H9 (cell line): ENCODE measurements around the gene TPM3. TPM values are rescaled to one million over a fixed set of nuclear protein-coding genes. Genes with fewer than 3 reads are reported as not detected.

ENCODE experiments used
- DNase-seq: peaks from one replicate; pipeline ENCODE4 v3.0.0-alpha.2; 2017
- H2AFZ ChIP-seq: one replicate; pipeline ENCODE4 v1.6.1; 2013; ENCODE audit warnings: mild to moderate bottlenecking, low read length, control low read depth, moderate library complexity
- H2AK5ac ChIP-seq: 2 replicates; pipeline ENCODE4 v1.6.1; 2013; ENCODE audit warnings: low read length, control low read depth, mixed read lengths; ENCODE audit not compliant: insufficient read length
- H2BK120ac ChIP-seq: one replicate; pipeline ENCODE4 v1.6.1; 2013; ENCODE audit warnings: low read depth, mild to moderate bottlenecking, low read length, control low read depth, inconsistent platforms; ENCODE audit not compliant: poor library complexity, severe bottlenecking
- H2BK12ac ChIP-seq: 2 replicates; pipeline ENCODE4 v1.6.1; 2013; ENCODE audit warnings: low read length, control low read depth, mixed read lengths, low read depth; ENCODE audit not compliant: insufficient read length
- H2BK15ac ChIP-seq: 2 replicates; pipeline ENCODE4 v1.6.1; 2013; ENCODE audit warnings: low read depth, low read length, control low read depth
- H2BK20ac ChIP-seq: one replicate; pipeline ENCODE4 v1.6.1; 2013; ENCODE audit warnings: low read depth, mild to moderate bottlenecking, low read length, control low read depth, inconsistent platforms; ENCODE audit not compliant: poor library complexity, severe bottlenecking
- H2BK5ac ChIP-seq: 2 replicates; pipeline ENCODE4 v1.6.1; 2013; ENCODE audit warnings: low read length, control low read depth, mixed read lengths; ENCODE audit not compliant: insufficient read length
- H3K14ac ChIP-seq: 2 replicates; pipeline ENCODE4 v1.6.1; 2013; ENCODE audit warnings: low read length, control low read depth; ENCODE audit not compliant: insufficient read depth
- H3K18ac ChIP-seq: 2 replicates; pipeline ENCODE4 v1.6.1; 2013; ENCODE audit warnings: low read depth, mild to moderate bottlenecking, mixed read lengths, low read length, control low read depth; ENCODE audit not compliant: insufficient read length
- H3K23ac ChIP-seq: 2 replicates; pipeline ENCODE4 v1.6.1; 2013; ENCODE audit warnings: low read length, control low read depth, mixed read lengths, low read depth; ENCODE audit not compliant: insufficient read length
- H3K23me2 ChIP-seq: 2 replicates; pipeline ENCODE4 v1.6.1; 2013; ENCODE audit warnings: low read depth, mild to moderate bottlenecking, mixed read lengths, low read length, control low read depth; ENCODE audit not compliant: insufficient read length, poor library complexity, severe bottlenecking
- H3K27ac ChIP-seq: 2 replicates; pipeline ENCODE4 v1.5.1; 2013; ENCODE audit warnings: low read length, control low read depth, mixed read lengths, low read depth; ENCODE audit not compliant: insufficient read length
- H3K27me3 ChIP-seq: 2 replicates; pipeline ENCODE4 v1.6.1; 2013; ENCODE audit warnings: low read length, control low read depth, inconsistent platforms; ENCODE audit not compliant: insufficient read depth
- H3K4ac ChIP-seq: 2 replicates; pipeline ENCODE4 v1.6.1; 2013; ENCODE audit warnings: low read depth, mild to moderate bottlenecking, control low read depth, inconsistent platforms, low read length, moderate library complexity
- H3K4me1 ChIP-seq: 2 replicates; pipeline ENCODE4 v1.6.1; 2013; ENCODE audit warnings: low read length, control low read depth, inconsistent platforms; ENCODE audit not compliant: insufficient read depth
- H3K4me2 ChIP-seq: 2 replicates; pipeline ENCODE4 v1.6.1; 2013; ENCODE audit warnings: low read length, control low read depth, mixed read lengths; ENCODE audit not compliant: insufficient read length, insufficient read depth
- H3K56ac ChIP-seq: 2 replicates; pipeline ENCODE4 v1.6.1; 2013; ENCODE audit warnings: low read depth, mild to moderate bottlenecking, mixed read lengths, low read length, control low read depth; ENCODE audit not compliant: insufficient read length
- H3K79me1 ChIP-seq: 2 replicates; pipeline ENCODE4 v1.6.1; 2013; ENCODE audit warnings: low read depth, mild to moderate bottlenecking, moderate library complexity, low read length, control low read depth, inconsistent platforms; ENCODE audit not compliant: insufficient read depth, poor library complexity, severe bottlenecking
- H3K79me2 ChIP-seq: 2 replicates; pipeline ENCODE4 v1.6.1; 2013; ENCODE audit warnings: low read length, control low read depth, inconsistent platforms; ENCODE audit not compliant: insufficient read depth
- H3K9ac ChIP-seq: 2 replicates; pipeline ENCODE4 v1.6.1; 2013; ENCODE audit warnings: low read length, control low read depth, mixed read lengths; ENCODE audit not compliant: insufficient read length; ENCODE audit errors: extremely low read depth
- H3K9me3 ChIP-seq: one replicate; pipeline ENCODE4 v1.6.1; 2013; ENCODE audit warnings: low read depth, low read length, inconsistent platforms; ENCODE audit not compliant: control insufficient read depth
- H3T11ph ChIP-seq: one replicate; pipeline ENCODE4 v1.6.1; 2013; ENCODE audit warnings: mild to moderate bottlenecking, low read length, control low read depth, inconsistent platforms
- H4K20me1 ChIP-seq: one replicate; pipeline ENCODE4 v1.6.1; 2013; ENCODE audit not compliant: control insufficient read depth, insufficient read length, insufficient read depth
- H4K5ac ChIP-seq: 2 replicates; pipeline ENCODE4 v1.6.1; 2013; ENCODE audit warnings: low read depth, mild to moderate bottlenecking, mixed read lengths, low read length, control low read depth; ENCODE audit not compliant: insufficient read length
- H4K8ac ChIP-seq: replicated peaks from 2 replicates; pipeline ENCODE4 v1.6.1; 2013; ENCODE audit warnings: low read length, control low read depth, mixed read lengths, low read depth; ENCODE audit not compliant: insufficient read length
- H4K91ac ChIP-seq: 2 replicates; pipeline ENCODE4 v1.6.1; 2013; ENCODE audit warnings: low read depth, mild to moderate bottlenecking, moderate library complexity, mixed read lengths, low read length, control low read depth; ENCODE audit not compliant: insufficient read length
- H3K27ac Mint-ChIP-seq, 3 experiments: 2 replicates in 2 of 3; 3 replicates in 1 of 3; pipeline ENCODE4 v1.8.0; 2020 to 2021; ENCODE audit warnings: mixed read lengths in 3 of 3, mild to moderate bottlenecking in 1 of 3, moderate library complexity in 1 of 3
- H3K27me3 Mint-ChIP-seq: 2 replicates; pipeline ENCODE4 v1.8.0; 2021; ENCODE audit warnings: low read depth, mild to moderate bottlenecking, moderate library complexity, mixed read lengths
- H3K36me3 Mint-ChIP-seq, 3 experiments: 2 replicates in 2 of 3; 3 replicates in 1 of 3; pipeline ENCODE4 v1.8.0; 2020 to 2021; ENCODE audit warnings: low read depth in 3 of 3, mixed read lengths in 3 of 3; ENCODE audit not compliant: insufficient read depth in 1 of 3
- H3K4me1 Mint-ChIP-seq, 2 experiments: 2 replicates each; pipeline ENCODE4 v1.8.0; 2020; ENCODE audit warnings: mixed read lengths in 2 of 2
- H3K4me3 Mint-ChIP-seq, 2 experiments: 2 replicates in 1 of 2; 3 replicates in 1 of 2; pipeline ENCODE4 v1.8.0; 2020 to 2021; ENCODE audit warnings: mild to moderate bottlenecking in 2 of 2, mixed read lengths in 2 of 2, moderate library complexity in 1 of 2
- H3K9me3 Mint-ChIP-seq, 2 experiments: 2 replicates in 1 of 2; 3 replicates in 1 of 2; pipeline ENCODE4 v1.8.0; 2020; ENCODE audit warnings: mild to moderate bottlenecking in 2 of 2, mixed read lengths in 2 of 2, moderate library complexity in 1 of 2
- CTCF ChIP-seq: fragments of 200-600 bp; sonication (generic); conservative IDR thresholded peaks from 3 replicates; pipeline ENCODE4 v1.8.0; 2021; ENCODE audit warnings: antibody characterized with exemption, mild to moderate bottlenecking
- WGBS: extraction: QIAGEN DNeasy Blood & Tissue Kit; methylation state at CpG from one replicate; pipeline ENCODE4 v1.1.7; 2013; ENCODE audit warnings: missing lambda C conversion rate, low lambda C conversion rate, mixed read lengths; ENCODE audit not compliant: insufficient read length; ENCODE audit errors: extremely low coverage; 5-methylcytosine and 5-hydroxymethylcytosine counted together
- total RNA-seq: library from RNA; stranded (reverse); gene quantifications from 2 replicates; pipeline ENCODE4 v1.2.1, GENCODE V29; 2021

TPM3 gene
- total RNA-seq, 1 experiment from 2014 or later: 508 TPM

- Histone ChIP-seq H3K23ac (no peak overlapping the region), H2AK5ac (no peak overlapping the region), H2AFZ (no peak overlapping the region), H3K4me2 (no peak overlapping the region), H4K8ac (no peak overlapping the region), H2BK120ac (no peak overlapping the region), H3K27ac (no peak overlapping the region), H4K5ac (no peak overlapping the region), H2BK12ac (no peak overlapping the region), H3K56ac (no peak overlapping the region), H3K4ac (no peak overlapping the region), H3T11ph (no peak overlapping the region), H3K18ac (no peak overlapping the region), H3K27me3 (no peaks in the 10 kb centered on the region), H2BK5ac (no peak overlapping the region), H4K91ac (no peak overlapping the region), H3K9me3 (no peaks in the 10 kb centered on the region), H3K79me2 (no peaks in the 10 kb centered on the region), H3K14ac (no peak overlapping the region), H3K79me1 (no peaks in the 10 kb centered on the region), H3K23me2 (no peaks in the 10 kb centered on the region), H2BK15ac (no peak overlapping the region), H3K9ac (no peak overlapping the region), H3K4me1 (no peaks in the 10 kb centered on the region), H2BK20ac (no peak overlapping the region), H4K20me1 (no peaks in the 10 kb centered on the region)
- Mint-ChIP-seq H3K27me3 (no peaks in the 10 kb centered on the region), H3K36me3 (no peaks in the 10 kb centered on the region), H3K9me3 (no peaks in the 10 kb centered on the region), H3K4me3 (no peak overlapping the region), H3K27ac (no peak overlapping the region), H3K4me1 (no peaks in the 10 kb centered on the region)
- DNase-seq: no peak
- WGBS: no CpG with 5 or more reads among the region's 3 CpGs
- TF ChIP-seq CTCF: no peak
Measured at GRCh38 chr1:154141240-154141639, 50.7 kb downstream of the TPM3 start.
